Activated naive CD4-positive, alpha-beta T cell treated with anti-CD3 and anti-CD28 coated beads, Interleukin-2, amount 50 U/mL, for 24 hours (primary cell): ENCODE measurements around the gene UBL4B.

Source experiments
- H3K27ac Mint-ChIP-seq: one replicate; pipeline ENCODE4 v1.8.0; 2021; ENCODE audit warnings: mild to moderate bottlenecking, mixed read lengths
- H3K27me3 Mint-ChIP-seq: one replicate; pipeline ENCODE4 v1.8.0; 2021; ENCODE audit warnings: mixed read lengths
- H3K36me3 Mint-ChIP-seq: one replicate; pipeline ENCODE4 v1.8.0; 2021; ENCODE audit warnings: mixed read lengths
- H3K4me1 Mint-ChIP-seq: one replicate; pipeline ENCODE4 v1.8.0; 2021; ENCODE audit warnings: mixed read lengths
- H3K4me3 Mint-ChIP-seq: one replicate; pipeline ENCODE4 v1.8.0; 2021; ENCODE audit warnings: mild to moderate bottlenecking, mixed read lengths
- H3K9me3 Mint-ChIP-seq: one replicate; pipeline ENCODE4 v1.8.0; 2021; ENCODE audit warnings: mixed read lengths

UBL4B gene

DNA sequence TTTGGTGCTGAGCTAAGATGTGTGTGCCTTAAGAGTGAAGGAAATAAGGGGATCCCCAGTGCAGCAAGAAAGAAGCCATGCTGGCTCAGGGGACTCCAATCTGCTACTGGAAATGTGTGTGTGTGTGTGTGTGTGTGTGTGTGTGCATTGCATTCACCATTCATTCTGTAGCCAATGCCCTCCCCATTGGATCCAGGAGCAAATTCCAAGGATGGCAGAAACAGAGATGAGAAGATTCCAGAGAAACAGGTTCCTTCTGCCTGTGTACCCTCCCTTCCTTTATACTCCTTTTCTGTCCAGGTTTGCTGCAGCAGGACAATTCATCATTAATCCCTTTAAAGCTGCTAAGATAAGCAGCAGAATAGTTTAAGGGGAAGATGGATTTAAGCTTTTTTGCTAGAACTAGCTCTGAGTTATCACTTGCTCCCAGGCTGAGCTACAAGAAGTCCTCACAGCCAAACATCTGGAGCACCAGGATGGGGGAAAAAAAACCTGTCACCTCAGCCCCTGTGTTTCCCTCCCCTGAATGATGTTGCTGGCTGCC, 41.2 kb downstream of the UBL4B start:
- H3K9me3 Mint-ChIP-seq, result no peaks in the 10 kb centered on the region
- H3K4me3 Mint-ChIP-seq, result no peak overlapping the region
- peaks cover 43% of the 10 kb centered on the region for H3K27me3 Mint-ChIP-seq
- H3K27ac Mint-ChIP-seq, result no peak overlapping the region
- no peaks in the 10 kb centered on the region for H3K36me3 Mint-ChIP-seq
- no peaks in the 10 kb centered on the region for H3K4me1 Mint-ChIP-seq

DNA sequence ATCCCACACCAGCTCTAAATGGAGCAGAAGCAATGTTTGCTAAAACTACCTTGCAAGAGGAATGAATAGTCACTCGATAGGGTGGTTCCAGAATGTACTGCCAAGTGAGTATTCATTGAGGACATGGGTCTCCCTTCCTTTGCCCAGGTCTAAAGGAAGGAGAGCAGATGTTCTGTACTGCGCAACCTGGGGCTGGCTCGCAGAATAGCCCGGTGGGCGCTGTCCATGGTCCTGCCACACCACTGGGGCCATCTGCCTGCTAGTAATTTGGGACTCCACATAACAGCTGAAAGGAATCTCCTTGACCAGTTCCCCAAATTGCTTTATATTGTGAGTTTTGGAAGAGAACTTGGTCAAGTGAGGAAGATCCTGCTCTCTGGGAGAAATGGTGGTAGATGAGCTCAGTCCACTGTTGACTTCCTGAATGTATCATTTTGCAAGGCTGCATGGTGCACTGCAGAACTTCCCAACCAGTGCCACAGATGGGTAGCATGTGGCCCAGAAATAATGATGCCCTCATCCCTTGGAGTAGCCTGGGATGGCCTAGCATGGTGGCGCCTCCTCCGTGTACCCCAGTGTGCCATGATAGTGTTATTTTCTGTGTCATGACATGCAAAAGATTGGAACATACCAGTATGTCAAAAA, 43.8 kb downstream of the UBL4B start:
- Mint-ChIP-seq H3K4me3 (no peak overlapping the region), H3K27ac (no peak overlapping the region), H3K9me3 (no peaks in the 10 kb centered on the region), H3K27me3 (peaks cover 36% of the 10 kb centered on the region), H3K36me3 (no peaks in the 10 kb centered on the region), H3K4me1 (no peaks in the 10 kb centered on the region)

DNA sequence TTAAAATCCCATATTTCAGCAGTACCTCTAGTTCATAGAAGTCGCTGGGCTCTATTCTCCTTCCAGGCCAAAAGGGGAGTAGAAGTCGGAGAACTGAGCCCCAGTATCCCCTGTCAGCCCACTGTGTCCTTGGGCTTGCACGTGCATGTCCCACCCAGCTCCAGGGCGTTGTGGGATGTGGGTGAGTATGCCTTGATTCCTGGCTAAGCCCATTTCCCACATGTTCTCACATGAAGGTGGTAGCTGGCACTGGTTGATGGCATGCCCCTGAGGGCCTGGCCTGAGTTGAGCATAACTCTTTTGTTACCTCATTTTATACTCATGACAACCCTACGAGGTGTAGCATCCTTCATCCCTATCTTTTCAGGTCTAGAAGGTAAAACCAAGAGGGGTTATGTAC, 46.0 kb downstream of the UBL4B start:
- H3K27me3 Mint-ChIP-seq, result peaks cover 25% of the 10 kb centered on the region
- H3K4me3 Mint-ChIP-seq, result no peak overlapping the region
- no peaks in the 10 kb centered on the region for H3K9me3 Mint-ChIP-seq
- no peak overlapping the region for H3K27ac Mint-ChIP-seq
- H3K4me1 Mint-ChIP-seq, result no peaks in the 10 kb centered on the region
- H3K36me3 Mint-ChIP-seq, result no peaks in the 10 kb centered on the region

DNA sequence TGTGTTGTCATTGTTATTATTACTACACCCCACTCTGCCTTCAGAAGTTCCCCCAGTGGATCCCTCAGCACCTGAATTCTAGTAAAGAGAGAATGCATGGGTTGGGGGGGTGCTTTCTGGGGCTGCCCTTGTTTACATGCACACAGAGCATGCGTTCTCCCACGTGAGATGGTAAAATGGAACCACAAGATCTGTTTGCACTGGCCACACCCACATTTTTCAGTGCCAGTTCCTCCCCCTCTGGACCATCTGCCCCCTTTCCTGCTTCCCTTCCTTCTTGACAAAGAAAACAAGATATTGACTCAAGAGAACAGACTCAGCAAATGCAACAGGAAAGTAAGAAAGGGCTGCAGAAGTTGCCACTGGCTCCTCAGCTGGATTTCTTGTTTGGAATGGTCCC, 46.9 kb downstream of the UBL4B start:
- Mint-ChIP-seq H3K4me1 (no peaks in the 10 kb centered on the region), H3K27ac (no peak overlapping the region), H3K36me3 (no peaks in the 10 kb centered on the region), H3K4me3 (no peak overlapping the region), H3K9me3 (no peaks in the 10 kb centered on the region), H3K27me3 (peaks cover 24% of the 10 kb centered on the region)

DNA sequence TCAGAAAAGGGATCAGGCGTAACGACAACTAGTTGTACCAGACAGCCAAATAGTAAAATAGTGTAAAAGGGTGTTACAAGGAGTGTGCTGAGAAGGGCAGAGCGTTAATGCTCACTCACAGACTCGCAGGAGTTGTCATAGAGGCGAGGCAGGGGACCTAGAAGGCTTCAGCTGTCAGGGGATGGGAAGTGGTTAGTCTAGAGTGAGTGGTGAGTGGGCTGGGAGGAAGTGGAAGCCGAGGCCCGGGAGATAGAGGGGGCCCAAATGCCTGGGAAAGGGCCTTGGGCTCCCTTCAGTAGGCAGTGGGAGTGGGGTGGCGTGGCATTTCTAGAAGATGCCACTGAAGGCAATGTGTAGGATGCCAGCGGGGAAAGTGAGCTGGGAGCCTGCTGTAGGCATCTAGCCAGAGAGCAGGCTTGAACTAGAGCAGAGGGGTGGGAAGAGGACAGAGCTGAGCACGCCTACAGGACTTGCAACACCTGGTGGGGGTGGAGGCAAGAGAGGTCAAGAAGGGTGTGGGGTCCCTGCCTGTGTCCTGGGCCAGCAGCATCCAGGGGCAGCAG, 48.4 kb downstream of the UBL4B start:
- H3K9me3 Mint-ChIP-seq, result no peaks in the 10 kb centered on the region
- H3K27ac Mint-ChIP-seq, result no peak overlapping the region
- H3K4me3 Mint-ChIP-seq, result no peak overlapping the region
- peaks cover 15% of the 10 kb centered on the region for H3K27me3 Mint-ChIP-seq
- H3K36me3 Mint-ChIP-seq, result no peaks in the 10 kb centered on the region
- H3K4me1 Mint-ChIP-seq, result no peaks in the 10 kb centered on the region

DNA sequence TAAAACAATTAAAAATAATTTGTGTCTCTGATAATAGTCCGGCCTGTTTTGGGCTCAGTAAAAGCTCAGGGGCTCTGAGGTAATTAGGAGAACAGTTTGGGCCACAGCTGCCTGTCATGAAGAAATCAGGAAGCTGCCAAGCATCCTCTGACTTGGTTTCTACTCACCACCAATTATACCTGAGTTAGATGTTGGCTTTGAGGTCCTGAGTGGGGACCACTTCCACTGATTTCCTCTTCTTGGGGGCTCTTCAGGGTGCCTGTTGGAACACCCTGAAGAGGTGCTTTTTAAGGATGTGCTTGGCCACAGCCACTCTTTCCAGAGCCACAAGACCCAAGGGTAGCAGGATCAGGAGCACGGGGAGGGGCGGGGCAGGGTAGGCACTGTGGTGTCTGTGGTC, 48.9 kb downstream of the UBL4B start:
- no peaks in the 10 kb centered on the region for H3K9me3 Mint-ChIP-seq
- H3K4me3 Mint-ChIP-seq, result no peak overlapping the region
- no peaks in the 10 kb centered on the region for H3K4me1 Mint-ChIP-seq
- H3K36me3 Mint-ChIP-seq, result no peaks in the 10 kb centered on the region
- no peak overlapping the region for H3K27ac Mint-ChIP-seq
- H3K27me3 Mint-ChIP-seq, result peaks cover 13% of the 10 kb centered on the region

DNA sequence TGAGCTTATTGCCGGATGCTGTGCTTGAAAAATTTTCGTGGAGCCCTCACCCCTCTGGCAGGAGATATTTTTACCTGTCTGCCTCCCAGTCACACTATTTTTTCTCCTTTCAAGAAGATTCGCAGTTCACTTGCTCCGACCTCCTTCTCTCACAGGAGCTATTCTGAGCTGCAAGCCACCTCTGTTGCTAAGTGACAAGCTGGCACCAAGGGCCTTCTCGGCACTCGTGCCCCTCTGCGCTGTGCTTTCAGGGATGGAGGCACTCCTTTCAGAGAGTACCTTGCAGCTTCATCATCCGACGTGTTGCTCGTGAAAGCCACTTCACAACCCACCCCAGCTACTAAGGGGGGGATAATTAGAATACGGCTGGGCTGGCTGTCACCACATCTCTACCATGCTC, 49.6 kb downstream of the UBL4B start:
- Mint-ChIP-seq H3K4me1 (no peaks in the 10 kb centered on the region), H3K9me3 (no peaks in the 10 kb centered on the region), H3K27me3 (peaks cover 10% of the 10 kb centered on the region), H3K27ac (no peak overlapping the region), H3K4me3 (no peak overlapping the region), H3K36me3 (no peaks in the 10 kb centered on the region)
